GM19395 (cell line): ENCODE results near the gene SELENOS.
A peak's percentile ranks its signal among the peaks of the same experiment; 100 is the strongest.

ENCODE experiments used
- ATAC-seq: cut with Tn5 transposase; IDR thresholded peaks from one replicate; pipeline ENCODE4 v1.9.1; 2021; ENCODE audit warnings: mild to moderate bottlenecking, moderate library complexity; ENCODE audit not compliant: unreplicated experiment

Gene SELENOS

DNA sequence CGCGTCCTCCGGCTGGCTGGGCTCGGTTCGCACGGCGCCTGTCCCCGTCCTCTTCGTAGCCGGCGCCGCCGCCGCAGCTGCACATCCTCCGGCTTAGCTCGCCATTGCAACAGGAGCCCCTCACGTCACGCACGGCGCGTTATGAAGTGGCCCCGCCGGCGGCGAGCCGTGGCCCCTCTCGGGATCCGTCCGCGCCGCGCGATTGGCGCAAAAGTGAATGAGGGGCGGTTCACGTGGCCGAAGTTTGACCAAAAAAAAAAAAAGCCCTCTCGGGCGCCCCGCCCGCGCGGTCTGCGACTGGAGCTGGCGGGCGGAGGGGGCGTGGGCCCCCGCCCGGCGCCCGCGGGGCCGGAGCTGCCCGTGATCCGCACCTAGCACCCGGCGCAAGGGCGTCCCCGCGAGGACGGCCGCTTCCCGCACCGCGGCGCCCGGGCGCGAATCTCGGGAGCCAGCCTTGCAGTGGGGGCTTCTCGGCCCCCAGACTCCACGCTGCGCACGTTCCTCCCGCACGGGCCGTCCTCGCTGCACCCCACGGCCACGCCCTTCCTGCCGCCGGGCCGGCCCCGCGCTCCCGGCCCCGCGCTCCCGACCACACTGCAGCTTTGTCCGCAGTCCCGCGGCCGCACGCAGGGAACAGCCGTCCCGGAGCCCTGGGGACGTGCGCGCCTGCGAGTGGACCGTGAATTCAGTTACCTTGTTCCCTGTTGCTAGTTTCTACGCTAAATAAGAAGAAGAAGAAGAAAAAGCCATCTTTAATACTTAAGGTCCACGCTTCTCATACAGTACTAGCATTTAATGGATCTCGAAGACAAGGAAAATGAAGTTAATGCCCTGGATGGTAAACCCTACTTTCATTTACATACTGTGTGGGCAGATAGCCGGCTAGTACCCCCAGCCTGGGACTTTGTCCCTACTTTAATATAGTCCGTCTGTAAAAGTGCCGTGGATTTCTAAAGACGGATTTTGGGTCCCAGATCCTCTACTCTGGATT lies 25.2 kb downstream of the SELENOS start, which contains the start of gene CHSY1:
CHSY1 (minus strand) TSS at position 219 of the 991 bp plus-strand sequence. CDS start 592 bp downstream, outside the sequence.
- peak; percentile 70 for ATAC-seq

DNA sequence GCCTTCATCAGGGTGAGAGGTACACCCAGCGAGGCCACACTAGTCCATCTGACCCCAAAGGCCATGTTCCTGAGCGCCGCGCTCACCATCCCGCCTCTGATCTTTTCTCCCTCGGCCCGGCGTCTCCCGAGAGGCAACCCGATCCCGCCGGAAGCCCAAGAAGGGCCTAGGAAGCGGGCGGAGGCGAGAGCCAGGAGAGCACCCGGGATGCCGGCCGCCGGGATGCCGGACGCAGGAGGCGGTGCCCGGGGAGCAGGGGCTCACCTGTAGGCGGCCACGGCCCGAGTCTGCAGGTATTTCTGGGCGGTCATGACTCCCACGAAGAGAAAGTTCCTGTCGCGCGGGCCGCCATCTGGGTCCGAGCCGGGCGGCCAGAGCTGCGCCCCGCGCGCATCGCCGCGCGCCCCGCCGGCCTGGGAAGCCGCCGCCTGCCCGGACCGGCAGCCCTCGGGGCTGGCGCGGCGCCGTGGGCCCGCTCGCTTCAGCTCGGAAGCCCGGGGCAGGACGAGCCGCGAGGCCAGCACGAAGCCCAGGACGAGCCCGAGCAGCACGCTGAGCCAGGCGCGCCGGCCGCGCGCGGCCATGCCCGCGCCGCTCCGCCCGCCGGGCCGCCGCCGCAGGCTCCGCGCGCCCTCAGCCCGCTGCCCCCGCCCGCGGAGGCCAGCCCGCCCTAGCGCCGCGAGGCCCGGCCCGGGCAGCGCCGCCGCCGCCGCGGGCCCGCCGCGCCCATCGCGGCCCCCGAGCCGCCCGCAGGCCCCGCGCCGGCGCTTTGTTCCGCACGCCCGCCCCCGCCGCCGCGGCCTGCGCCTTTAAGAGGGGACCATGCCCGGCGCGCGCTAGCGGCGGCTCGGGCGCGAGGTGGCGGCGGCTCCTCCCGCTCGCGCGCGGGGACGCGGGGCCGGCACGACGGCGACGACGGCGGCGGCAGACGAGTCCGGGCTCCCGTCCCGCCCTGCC lies 26.1 kb downstream of the SELENOS start:
- ATAC-seq: peak; percentile 31

DNA sequence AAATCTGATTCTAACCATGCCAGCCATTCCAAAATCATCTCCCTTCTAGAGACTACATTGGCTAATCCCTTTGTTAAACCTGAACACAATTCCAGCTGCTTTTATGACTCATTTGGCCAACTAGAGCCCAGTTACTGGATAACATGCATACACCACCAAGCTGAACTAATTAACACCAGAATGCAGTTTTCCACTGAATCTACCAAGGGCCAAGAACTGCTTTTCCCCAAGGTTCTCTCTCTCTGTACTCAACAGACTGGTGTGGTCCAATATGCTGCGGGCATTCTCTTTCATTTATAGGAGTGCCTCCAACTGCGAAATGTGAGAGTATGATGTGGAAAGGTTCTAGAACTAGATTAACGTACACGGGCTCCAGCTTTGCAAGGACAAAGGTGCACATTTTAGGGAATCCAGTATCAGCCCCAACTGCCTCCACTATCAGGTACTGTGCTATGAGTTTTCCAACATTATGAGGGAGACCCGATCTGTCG lies 26.9 kb downstream of the SELENOS start:
- ATAC-seq: no peak

DNA sequence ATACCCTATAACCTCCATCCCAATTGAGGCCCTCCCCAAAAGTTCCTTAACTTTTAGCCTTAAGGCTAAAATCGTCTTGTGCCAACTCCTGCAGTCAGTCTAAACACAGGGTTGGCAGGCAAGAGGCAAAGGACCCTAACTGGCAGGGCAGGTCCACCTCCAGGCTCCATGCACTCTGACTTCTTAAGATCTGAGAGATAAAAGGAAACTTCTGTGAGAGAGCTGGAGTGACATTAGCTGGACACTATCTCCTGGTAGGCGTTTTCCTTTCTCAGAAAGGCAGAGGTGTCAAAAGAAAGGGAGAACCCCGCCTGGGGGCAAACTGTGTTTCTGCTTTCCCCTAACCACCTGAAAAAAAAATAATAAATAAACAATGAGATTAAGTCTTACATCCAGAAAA lies 29.0 kb downstream of the SELENOS start:
- no peak for ATAC-seq

DNA sequence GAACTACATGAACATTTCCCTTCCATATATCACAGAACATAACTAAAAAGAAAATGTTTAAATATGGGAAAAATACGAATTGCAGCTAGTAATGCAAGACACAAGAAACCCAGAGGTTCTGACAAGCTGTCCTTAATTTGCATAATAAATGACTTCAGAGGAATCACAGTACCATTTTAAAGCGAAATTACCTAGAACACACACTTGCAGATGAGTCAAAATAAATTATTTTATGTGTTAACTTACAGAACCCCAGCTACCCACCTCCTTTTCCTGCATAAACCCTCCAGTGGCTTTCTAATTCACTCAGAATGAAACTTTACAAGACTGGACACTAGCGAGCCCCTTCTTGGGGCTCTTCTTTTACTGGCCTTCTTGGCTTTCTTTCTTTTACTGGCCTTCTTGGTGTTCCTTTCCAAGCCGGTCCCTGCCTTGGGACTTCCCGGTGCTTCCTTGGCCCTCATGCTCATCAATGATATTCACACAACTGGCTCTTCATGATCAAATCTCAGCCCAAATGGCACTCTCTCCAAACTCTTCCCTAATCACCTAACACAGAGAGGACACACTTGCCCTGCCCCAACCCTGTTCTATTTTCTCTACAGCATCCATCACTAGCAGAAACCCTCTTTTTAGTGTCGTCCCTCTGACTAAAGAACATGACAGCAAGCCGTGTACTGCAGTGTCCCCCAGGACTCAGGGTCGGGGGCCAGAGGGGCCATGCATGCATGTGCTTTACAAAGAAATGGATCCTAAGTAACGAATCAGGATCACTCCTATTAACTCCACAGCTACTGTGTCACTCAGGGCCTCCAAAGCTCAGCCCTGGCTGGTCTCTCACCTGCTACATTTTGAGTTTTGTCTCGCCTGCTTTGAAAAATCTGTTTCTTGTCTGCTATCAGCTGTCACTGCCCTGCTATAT lies 30.2 kb downstream of the SELENOS start:
- no peak for ATAC-seq

DNA sequence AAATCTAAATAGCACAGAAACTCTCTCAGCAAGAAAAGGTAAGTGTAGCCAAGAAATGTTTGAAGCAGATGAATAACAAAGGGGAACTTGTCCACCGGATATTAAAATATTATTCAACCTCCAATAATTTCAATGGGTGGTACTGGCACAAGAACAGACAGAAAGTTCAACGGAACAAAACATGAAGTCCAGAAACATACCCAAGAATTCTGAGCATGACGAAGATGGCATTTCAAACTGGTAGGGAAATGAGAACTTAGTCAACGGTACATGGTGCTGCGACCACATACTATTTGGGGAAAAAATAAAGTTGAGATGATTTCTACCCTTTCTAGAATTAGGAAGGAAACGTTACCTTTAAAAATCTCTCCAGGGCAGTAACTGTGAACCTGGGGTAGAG lies 30.9 kb downstream of the SELENOS start:
- no peak for ATAC-seq

DNA sequence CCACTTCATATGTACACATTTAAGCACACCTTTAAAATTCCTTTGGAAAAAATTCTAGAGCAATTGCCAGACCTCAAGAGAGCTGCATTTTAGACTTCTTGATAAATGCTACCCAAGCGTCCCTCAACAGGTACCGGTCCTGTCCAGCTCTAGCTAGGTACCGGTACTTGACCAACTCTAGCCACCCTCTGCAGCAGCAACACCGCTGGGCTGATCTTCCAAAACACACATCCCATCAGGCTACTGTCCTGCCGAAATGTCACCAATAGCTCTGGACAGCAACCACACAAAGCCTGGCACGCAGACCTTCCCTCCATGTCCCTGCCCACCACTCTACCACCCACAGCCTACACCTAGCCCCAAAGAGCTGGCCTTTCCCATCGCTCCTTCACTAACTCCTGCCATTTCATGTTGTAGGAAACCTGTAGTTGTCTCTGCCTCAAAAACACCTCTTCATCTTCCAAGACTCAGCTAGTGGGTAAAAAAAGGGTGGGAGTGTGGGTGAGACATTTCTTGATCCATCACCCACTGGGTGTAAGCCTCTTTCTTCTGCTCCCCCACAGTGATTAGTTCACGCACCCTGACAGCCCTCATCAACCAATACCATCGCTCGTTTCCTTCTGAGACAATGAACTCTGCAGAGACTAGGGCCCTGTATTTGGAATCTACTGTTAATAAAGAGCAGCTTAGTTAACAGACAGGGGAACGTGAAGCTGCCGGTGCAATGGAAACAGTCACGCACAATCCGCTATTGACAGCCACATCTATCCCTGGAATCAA lies 32.2 kb downstream of the SELENOS start:
- no peak for ATAC-seq

DNA sequence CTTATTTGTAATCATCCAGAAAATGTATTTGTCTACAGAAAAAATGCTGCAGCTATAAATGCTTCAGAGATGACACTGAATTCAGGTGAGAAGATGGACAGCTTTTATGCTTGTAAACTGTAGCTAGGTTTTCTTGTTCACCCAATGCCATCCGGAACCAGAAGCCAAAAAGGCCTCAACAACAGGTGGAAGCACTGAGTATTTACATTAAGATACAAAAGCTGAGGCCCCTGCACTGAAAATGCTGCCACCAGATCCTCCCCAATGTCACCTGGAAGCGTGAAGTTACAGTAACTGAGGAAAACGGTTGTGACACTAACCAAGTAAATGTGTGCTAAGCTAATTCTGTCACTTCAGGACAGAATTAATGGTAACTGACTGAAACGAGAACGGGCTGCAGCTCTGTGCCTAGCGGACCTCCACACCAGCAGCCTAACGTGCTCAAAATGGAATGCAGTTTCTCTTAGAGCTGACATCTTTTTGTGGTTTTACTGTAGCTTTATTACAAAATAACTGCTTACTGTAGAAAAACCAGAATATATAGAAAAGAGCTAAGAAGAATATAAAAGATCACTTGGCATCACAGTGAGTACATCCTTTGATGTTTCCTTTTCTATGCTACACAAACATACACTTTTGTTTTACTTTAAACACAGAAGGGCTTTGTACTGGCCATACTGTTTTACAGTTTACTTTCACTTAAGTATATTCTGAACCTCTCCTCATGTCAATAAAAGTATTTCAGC lies 33.1 kb downstream of the SELENOS start:
- no peak for ATAC-seq

DNA sequence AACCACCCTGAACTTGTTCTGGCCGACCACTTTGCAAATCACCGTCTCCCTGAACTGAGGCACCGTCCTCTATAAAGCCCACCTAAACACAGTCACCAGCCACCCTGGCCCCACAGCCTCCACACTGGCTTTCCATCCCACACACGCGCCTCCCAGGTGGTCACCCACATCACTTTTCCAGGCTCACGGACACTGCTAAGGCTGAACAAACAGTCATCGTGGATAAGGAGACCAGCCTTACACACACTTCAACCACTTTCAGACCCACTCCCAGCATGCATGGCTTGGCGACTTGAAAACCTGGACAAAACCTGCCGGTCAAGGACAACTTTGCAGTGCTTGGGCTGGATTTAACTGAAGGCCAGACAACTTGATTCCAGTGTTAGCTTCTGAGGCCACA lies 33.9 kb downstream of the SELENOS start:
- ATAC-seq: no peak

DNA sequence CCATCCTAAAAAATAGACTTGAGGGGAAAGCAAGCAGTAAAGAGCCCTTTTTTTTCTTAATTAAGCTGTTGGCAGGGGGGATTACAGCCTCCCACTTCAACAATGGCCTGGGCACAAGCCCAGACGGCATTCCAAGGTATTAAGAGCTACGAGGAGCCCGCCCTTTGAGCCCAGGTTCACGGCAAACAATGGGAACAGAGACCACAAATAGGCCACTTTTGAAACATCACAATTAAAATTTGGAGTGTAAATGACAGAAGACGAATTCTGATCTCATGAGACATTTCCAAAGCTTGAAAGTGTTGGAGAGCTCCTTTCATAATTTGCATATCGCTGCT lies 34.3 kb downstream of the SELENOS start:
- ATAC-seq: no peak

DNA sequence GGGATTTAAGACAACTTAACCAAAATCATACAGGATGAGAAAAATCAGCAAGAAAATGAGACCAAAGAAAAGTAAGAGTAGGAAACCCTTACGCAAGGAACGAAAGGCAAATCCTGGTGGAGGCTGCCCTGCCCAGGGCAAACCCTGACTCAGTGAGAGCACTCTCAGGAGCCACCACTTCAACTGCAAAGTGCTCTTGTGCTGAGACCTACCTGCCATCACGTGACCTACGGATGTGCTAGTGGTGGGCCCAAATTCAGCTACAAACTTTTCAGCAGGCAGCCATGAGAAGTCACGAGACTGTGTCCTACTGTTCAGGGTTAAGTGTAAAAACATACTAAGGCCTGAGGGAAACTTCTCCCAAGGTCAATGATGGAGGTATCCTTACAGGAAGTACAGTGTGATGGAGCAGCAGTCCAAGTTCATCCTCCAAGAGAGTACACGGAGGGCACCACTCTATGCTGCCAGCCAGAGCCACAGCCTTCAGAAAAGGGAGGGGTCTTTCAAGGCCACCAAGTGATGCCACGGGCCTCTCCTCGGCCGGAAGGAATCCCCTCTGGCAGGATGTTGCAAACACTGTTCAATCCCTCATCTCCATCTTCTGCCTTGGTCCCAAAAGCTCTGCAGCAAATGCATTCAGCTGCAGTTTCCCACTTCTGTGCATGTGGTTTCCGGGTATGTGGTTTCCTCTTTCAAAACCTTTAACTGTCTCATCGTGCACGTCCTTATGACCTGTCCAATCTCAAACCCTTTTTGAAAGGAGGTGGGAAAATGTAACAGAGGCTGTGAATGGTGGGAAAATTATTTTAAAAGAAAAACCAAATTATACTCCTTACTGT lies 34.9 kb downstream of the SELENOS start:
- peak; percentile 78 for ATAC-seq

DNA sequence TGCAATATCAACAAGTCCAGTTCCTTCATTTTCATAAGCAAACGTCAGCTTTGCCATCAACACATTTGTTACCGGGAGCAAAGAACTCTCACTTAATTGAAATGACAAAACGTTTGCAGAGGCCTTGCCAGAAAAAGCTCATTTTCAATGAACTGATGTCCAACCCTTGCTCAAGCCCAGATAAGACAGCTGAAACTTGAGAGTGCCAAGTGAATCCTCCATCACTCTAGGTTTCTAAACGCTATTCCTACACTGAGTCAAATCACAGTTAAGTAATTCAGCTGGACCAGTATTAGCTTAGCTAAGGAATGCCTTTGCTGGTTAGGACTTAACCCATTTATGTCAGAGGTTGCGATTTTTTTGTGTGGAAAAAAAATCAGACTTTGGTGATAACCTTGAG lies 36.9 kb downstream of the SELENOS start:
- no peak for ATAC-seq

DNA sequence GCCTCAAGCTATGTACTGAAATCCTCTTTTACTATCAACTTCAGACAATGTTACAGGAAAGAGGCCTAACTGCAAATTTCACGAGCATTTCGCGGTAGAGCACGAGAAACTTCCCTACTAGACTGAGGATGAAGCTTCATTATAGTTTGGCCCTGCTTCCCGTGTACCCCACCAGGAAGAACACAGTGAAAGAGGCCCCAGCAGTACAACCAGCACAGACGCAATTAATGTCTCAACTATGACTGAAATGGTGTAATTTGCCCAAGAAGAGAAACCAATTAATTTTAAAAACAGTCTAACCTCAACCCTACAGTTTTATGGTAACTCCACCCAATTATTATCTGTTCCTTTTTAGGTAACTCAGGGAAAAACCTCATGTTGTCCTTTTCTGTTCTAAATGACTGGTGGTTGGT lies 37.6 kb downstream of the SELENOS start:
- no peak for ATAC-seq

DNA sequence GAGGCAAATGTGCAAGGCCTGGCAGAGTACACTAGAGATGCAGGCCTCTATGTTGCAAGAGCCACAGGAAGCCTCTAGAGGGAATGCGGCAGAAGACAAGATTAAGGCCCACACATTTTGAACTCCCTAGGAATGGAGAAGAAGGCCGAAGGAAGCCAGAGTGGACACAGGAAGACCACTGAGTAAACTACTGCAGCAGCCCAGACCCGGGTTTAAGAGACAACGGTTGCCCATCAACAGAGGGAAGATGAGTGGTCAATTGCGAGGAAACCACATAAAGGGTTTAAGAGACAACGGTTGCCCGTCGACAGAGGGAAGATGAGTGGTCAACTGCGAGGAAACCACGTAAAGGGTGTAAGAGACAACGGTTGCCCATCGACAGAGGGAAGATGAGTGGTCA lies 40.0 kb downstream of the SELENOS start:
- ATAC-seq: no peak

DNA sequence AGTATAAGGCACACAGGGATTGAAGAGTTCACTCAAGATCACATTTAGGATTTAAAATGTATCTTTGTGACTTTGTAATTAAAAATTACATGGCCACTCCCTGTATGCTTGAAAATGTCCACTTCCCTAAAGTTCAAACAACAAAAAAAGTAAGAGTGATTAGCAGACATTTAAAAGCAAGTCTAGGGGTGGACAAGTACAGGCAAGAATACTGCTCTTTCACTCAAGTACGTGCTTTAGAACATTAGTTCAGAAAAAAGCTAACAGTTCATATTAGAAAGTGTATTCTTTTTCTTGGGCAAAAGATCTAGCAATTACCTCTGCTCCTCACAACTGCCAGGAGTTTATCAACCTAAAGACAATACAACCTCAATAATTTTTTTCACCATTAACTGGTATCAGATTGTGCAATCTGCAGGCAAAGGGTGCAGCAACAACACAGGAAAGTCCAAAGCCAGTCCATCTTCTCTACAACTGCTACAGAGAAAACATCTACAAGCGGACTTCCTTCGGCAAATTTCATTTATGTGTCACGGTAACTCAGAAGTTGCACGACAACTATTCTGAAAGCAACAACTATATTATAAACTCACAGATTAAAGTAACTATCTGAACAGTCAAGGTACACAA lies 43.5 kb downstream of the SELENOS start:
- ATAC-seq: no peak

DNA sequence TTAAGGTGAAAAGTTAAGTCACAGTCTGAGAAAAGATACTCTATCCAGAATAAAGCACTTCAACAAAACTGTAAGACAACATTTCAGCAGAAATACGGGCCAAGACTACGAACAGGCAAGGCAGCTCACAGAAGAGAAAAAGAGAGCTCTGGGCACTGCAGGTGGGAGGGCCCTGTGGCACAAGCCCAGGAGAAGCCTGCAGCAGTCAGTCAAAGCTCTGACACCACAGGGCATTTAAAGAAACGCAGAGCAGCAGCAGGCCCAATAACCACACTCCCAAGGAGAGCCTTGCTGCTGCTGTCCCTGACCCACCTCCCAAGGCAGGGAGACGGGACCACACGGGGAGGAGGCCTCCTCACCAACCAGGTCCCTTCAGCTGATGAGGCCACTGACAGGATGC lies 44.6 kb downstream of the SELENOS start:
- no peak for ATAC-seq

DNA sequence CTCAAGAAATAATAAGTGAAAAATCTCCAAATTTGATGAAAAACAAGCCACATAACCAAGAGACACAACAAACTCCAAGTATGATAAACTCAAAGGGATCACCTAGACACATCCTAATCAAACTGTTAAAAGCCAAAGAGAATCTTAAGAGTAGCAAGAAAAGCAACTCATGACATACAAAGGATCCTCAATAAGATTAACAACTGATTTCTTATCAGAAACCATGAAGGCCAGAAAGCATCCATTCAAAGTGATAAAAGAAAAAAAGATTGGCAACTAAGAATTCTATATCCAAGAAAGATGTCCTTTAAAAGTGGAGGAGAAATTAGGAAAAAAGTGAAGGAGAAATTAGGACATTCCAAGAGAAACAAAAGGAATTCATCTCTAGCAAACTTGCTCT lies 49.0 kb downstream of the SELENOS start:
- no peak for ATAC-seq
